WTC11 (cell line): ENCODE results near the gene RLN3. TPM values are rescaled to one million over a fixed set of nuclear protein-coding genes. Genes with fewer than 3 reads are reported as not detected.

Experiments used
- ATAC-seq: fragments of 200-7000 bp; cut with Tn5 transposase; 2 replicates; pipeline ENCODE4 v1.10.0; 2021; ENCODE audit warnings: mild to moderate bottlenecking, moderate library complexity
- CTCF ChIA-PET: fragments of 300-600 bp; sonication (Branson Sonifier 250); formaldehyde crosslinking; loops from one replicate; lab custom pipeline; 2021; ENCODE audit warnings: antibody characterized with exemption; lab: Charles Lee
- POLR2A ChIA-PET: fragments of 350-600 bp; sonication (Branson Sonifier 250); formaldehyde crosslinking; loops from one replicate; lab custom pipeline; 2021; ENCODE audit warnings: antibody characterized with exemption; lab: Charles Lee
- DNase-seq: peaks from one replicate; pipeline ENCODE4 v3.0.0; 2021; ENCODE audit warnings: low spot score
- H3K27ac Mint-ChIP-seq: 2 replicates; pipeline ENCODE4 v1.8.0; 2021; ENCODE audit warnings: mixed read lengths
- H3K27me3 Mint-ChIP-seq: 2 replicates; pipeline ENCODE4 v1.8.0; 2021; ENCODE audit warnings: low read depth, mild to moderate bottlenecking, moderate library complexity, mixed read lengths
- H3K36me3 Mint-ChIP-seq: 2 replicates; pipeline ENCODE4 v1.8.0; 2021; ENCODE audit warnings: mixed read lengths
- H3K4me1 Mint-ChIP-seq: 2 replicates; pipeline ENCODE4 v1.8.0; 2022; ENCODE audit warnings: mixed read lengths
- H3K4me3 Mint-ChIP-seq: 2 replicates; pipeline ENCODE4 v1.8.0; 2021; ENCODE audit warnings: mild to moderate bottlenecking, moderate library complexity, mixed read lengths
- H3K9me3 Mint-ChIP-seq: 2 replicates; pipeline ENCODE4 v1.8.0; 2021; ENCODE audit warnings: mixed read lengths
- AR ChIP-seq: fragments of 250-450 bp; sonication (Bioruptor Pico); IDR thresholded peaks from 2 replicates; pipeline ENCODE4 v1.9.0; 2021; ENCODE audit warnings: mild to moderate bottlenecking
- CREM ChIP-seq: sonication (generic); formaldehyde crosslinking; IDR thresholded peaks from 2 replicates; pipeline ENCODE4 v1.8.1; 2022; ENCODE audit warnings: mild to moderate bottlenecking, missing genetic modification reagents, moderate library complexity
- FOXP4 ChIP-seq: sonication (generic); formaldehyde crosslinking; IDR thresholded peaks from 2 replicates; pipeline ENCODE4 v1.8.0; 2022; ENCODE audit warnings: mild to moderate bottlenecking, missing genetic modification reagents
- GTF2I ChIP-seq: fragments of 250-450 bp; sonication (Bioruptor Pico); conservative IDR thresholded peaks from 2 replicates; pipeline ENCODE4 v1.4.0; 2021; ENCODE audit warnings: mild to moderate bottlenecking
- HMGXB4 ChIP-seq: sonication (generic); formaldehyde crosslinking; IDR thresholded peaks from 2 replicates; pipeline ENCODE4 v1.8.1; 2023; ENCODE audit warnings: mild to moderate bottlenecking, moderate library complexity, missing genetic modification reagents
- SMAD3 ChIP-seq: sonication (generic); formaldehyde crosslinking; IDR thresholded peaks from 2 replicates; pipeline ENCODE4 v1.8.0; 2022; ENCODE audit warnings: missing genetic modification reagents, mild to moderate bottlenecking, borderline replicate concordance
- SP1 ChIP-seq: sonication (generic); formaldehyde crosslinking; conservative IDR thresholded peaks from 2 replicates; pipeline ENCODE4 v1.8.1; 2022; ENCODE audit warnings: missing genetic modification reagents
- ZNF121 ChIP-seq: sonication (generic); formaldehyde crosslinking; IDR thresholded peaks from 2 replicates; pipeline ENCODE4 v1.8.0; 2023; ENCODE audit warnings: missing genetic modification reagents
- total RNA-seq: library from RNA; stranded (reverse); gene quantifications from 3 replicates; pipeline ENCODE4 v1.2.3, GENCODE V29; 2021
- TF ChIP-seq, protein P1 (sequence below): sonication (generic); formaldehyde crosslinking; IDR thresholded peaks from 2 replicates; pipeline ENCODE4 v1.8.1; 2022; ENCODE audit warnings: low read depth, missing genetic modification reagents, borderline replicate concordance
- TF ChIP-seq, protein P2 (sequence below): sonication (generic); formaldehyde crosslinking; IDR thresholded peaks from 2 replicates; pipeline ENCODE4 v1.8.0; 2023; ENCODE audit warnings: missing genetic modification reagents, mild to moderate bottlenecking, borderline replicate concordance
- TF ChIP-seq, protein P3 (sequence below): sonication (generic); formaldehyde crosslinking; IDR thresholded peaks from 2 replicates; pipeline ENCODE4 v1.8.0; 2023; ENCODE audit warnings: missing genetic modification reagents
- TF ChIP-seq, protein P4 (sequence below): fragments of 250-450 bp; sonication (Bioruptor Pico); IDR thresholded peaks from 2 replicates; pipeline ENCODE4 v1.8.0; 2021; ENCODE audit warnings: mild to moderate bottlenecking

The RLN3 gene
- total RNA-seq, 1 experiment from 2014 or later: not detected

DNA sequence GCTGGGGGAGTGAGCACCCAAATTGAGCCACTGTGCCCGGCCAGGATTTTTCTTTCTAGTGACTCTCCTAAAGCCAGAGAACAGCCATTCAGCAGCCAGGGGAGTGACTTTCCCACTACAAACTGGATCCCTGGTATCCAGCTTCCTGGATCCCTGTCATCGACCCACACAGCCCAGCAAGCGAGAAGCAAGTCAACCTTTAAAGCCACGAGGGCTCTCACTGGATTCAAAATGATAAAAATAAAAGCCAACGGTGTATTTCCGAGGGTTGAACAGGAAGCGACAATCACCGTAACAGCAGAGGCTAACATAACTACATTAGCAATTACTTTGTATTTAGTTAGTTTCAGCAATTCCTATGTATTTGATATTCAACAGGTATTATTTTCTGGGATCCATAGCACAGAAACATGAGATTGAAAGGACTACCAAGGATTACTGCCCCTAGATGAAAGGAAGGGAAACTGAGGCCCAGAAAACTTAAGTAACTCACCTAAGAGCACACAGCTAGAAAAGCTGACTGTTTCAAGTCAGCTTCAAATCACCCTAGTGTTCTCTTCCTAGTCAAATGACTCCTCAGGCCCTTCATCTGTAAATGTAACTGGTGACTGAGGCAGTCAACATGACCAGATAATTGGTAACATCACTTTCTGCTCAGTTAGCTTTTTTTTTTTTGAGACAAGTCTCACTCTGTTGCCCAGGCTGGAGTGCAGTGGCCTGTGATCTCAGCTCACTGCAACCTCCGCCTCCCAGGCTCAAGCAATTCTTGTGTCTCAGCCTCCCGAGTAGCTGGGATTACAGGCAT, 24.5 kb upstream of the RLN3 start (continued):
- TF ChIP-seq, protein P1, sequence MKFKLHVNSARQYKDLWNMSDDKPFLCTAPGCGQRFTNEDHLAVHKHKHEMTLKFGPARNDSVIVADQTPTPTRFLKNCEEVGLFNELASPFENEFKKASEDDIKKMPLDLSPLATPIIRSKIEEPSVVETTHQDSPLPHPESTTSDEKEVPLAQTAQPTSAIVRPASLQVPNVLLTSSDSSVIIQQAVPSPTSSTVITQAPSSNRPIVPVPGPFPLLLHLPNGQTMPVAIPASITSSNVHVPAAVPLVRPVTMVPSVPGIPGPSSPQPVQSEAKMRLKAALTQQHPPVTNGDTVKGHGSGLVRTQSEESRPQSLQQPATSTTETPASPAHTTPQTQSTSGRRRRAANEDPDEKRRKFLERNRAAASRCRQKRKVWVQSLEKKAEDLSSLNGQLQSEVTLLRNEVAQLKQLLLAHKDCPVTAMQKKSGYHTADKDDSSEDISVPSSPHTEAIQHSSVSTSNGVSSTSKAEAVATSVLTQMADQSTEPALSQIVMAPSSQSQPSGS (CRISPR knock-in tag): no peak
- TF ChIP-seq SMAD3 (CRISPR knock-in tag) (no peak), SP1 (CRISPR knock-in tag) (no peak)
- TF ChIP-seq, all 79 proteins: peak for 0

- ATAC-seq (no peak), DNase-seq (no peak)
- peak overlapping the region; percentile 63 for H3K4me3 Mint-ChIP-seq
- TF ChIP-seq CREM (CRISPR knock-in tag) (no peak), AR (CRISPR knock-in tag) (no peak)
- TF ChIP-seq, protein P2, sequence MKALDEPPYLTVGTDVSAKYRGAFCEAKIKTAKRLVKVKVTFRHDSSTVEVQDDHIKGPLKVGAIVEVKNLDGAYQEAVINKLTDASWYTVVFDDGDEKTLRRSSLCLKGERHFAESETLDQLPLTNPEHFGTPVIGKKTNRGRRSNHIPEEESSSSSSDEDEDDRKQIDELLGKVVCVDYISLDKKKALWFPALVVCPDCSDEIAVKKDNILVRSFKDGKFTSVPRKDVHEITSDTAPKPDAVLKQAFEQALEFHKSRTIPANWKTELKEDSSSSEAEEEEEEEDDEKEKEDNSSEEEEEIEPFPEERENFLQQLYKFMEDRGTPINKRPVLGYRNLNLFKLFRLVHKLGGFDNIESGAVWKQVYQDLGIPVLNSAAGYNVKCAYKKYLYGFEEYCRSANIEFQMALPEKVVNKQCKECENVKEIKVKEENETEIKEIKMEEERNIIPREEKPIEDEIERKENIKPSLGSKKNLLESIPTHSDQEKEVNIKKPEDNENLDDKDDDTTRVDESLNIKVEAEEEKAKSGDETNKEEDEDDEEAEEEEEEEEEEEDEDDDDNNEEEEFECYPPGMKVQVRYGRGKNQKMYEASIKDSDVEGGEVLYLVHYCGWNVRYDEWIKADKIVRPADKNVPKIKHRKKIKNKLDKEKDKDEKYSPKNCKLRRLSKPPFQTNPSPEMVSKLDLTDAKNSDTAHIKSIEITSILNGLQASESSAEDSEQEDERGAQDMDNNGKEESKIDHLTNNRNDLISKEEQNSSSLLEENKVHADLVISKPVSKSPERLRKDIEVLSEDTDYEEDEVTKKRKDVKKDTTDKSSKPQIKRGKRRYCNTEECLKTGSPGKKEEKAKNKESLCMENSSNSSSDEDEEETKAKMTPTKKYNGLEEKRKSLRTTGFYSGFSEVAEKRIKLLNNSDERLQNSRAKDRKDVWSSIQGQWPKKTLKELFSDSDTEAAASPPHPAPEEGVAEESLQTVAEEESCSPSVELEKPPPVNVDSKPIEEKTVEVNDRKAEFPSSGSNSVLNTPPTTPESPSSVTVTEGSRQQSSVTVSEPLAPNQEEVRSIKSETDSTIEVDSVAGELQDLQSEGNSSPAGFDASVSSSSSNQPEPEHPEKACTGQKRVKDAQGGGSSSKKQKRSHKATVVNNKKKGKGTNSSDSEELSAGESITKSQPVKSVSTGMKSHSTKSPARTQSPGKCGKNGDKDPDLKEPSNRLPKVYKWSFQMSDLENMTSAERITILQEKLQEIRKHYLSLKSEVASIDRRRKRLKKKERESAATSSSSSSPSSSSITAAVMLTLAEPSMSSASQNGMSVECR (CRISPR knock-in tag): no peak
- ChIA-PET CTCF (interaction anchor here (1.0 to 2.5 kb wide), 7 partner anchors 16 to 67 kb away, joined by 3 to 10 read pairs (median 5); partner anchors contain the start of genes IL27RA and MISP3), POLR2A (interaction anchor here (0.5 to 1.2 kb wide), 4 partner anchors 9 to 1351 kb away, joined by 3 to 5 read pairs (median 4); no protein-coding TSS in a partner anchor)
- H3K9me3 Mint-ChIP-seq: 0 out of 2 replicates have a peak, but pooled peaks cover 2% of the 10 kb centered on the region
- peaks cover 19% of the 10 kb centered on the region for H3K4me1 Mint-ChIP-seq
- H3K27me3 Mint-ChIP-seq: peaks cover 4% of the 10 kb centered on the region
- H3K36me3 Mint-ChIP-seq: peaks cover 11% of the 10 kb centered on the region
- H3K27ac Mint-ChIP-seq: peak overlapping the region; percentile 97
These were observed 23.2 kb upstream of the RLN3 start for GRCh38 chr19:14004619-14005348.

DNA sequence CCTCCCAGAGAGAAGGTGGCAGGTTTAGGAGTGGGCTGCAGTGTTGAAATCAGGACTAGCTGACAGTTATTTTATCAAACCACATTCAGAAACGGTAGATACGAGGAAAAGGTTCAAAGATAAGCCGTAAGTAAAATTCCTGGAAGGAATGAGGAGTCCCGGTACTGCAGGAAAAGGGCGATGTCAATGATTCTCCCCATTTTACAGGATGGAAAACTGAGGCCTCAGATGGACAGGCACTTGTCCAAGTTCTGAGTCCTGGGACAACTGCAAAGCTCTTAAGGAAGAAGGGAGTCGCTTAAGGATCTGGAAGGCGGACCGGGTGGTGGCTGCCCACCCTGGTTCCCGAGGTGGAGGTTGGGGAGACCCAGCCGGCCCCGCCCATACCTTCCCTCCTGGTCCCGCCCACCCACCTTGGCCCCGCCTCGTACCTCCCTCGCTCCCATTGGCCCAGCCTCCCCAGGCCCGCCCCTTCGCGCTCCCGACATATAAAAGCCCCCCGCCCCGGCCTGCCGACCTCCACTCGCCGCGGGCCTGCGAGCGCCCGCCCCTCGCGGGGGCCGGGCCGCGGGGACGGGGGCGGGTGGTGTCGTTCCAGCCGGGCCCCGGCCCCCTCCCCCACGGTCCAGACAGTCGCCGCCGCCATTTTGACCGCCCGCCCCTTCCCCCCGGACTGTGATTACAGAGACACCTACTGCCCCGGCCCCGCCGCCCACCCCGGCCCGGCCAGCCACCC, 22.4 kb upstream of the RLN3 start:
- peak overlapping the region; percentile 92 for H3K4me3 Mint-ChIP-seq
- H3K27ac Mint-ChIP-seq: peak overlapping the region; percentile 97
- peaks cover 4% of the 10 kb centered on the region for H3K36me3 Mint-ChIP-seq
- peaks cover 19% of the 10 kb centered on the region for H3K4me1 Mint-ChIP-seq
- no peaks in the 10 kb centered on the region for H3K9me3 Mint-ChIP-seq
- POLR2A ChIA-PET: interaction anchor here (1.1 to 1.8 kb wide), 5 partner anchors 10 to 52 kb away, joined by 3 to 11 read pairs (median 5); partner anchors contain the start of gene IL27RA
- peak; percentile 62 for ATAC-seq
- H3K27me3 Mint-ChIP-seq: peaks cover 4% of the 10 kb centered on the region
- CTCF ChIA-PET: interaction anchor here (1.0 to 3.0 kb wide), 12 partner anchors 16 to 131 kb away, joined by 3 to 19 read pairs (median 6); partner anchors contain the start of genes ASF1B, IL27RA and MISP3
- DNase-seq: peak; percentile 95
- no peak for TF ChIP-seq ZNF121 (CRISPR knock-in tag)
- peak; percentile 96 for TF ChIP-seq GTF2I (CRISPR knock-in tag)
- TF ChIP-seq, protein P3, sequence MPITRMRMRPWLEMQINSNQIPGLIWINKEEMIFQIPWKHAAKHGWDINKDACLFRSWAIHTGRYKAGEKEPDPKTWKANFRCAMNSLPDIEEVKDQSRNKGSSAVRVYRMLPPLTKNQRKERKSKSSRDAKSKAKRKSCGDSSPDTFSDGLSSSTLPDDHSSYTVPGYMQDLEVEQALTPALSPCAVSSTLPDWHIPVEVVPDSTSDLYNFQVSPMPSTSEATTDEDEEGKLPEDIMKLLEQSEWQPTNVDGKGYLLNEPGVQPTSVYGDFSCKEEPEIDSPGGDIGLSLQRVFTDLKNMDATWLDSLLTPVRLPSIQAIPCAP (CRISPR knock-in tag): no peak
- no peak for TF ChIP-seq HMGXB4 (CRISPR knock-in tag)
- TF ChIP-seq, protein P4, sequence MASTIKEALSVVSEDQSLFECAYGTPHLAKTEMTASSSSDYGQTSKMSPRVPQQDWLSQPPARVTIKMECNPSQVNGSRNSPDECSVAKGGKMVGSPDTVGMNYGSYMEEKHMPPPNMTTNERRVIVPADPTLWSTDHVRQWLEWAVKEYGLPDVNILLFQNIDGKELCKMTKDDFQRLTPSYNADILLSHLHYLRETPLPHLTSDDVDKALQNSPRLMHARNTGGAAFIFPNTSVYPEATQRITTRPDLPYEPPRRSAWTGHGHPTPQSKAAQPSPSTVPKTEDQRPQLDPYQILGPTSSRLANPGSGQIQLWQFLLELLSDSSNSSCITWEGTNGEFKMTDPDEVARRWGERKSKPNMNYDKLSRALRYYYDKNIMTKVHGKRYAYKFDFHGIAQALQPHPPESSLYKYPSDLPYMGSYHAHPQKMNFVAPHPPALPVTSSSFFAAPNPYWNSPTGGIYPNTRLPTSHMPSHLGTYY (CRISPR knock-in tag): no peak
- peak; percentile 56; the same call in 1 of the 2 replicates for TF ChIP-seq SP1 (CRISPR knock-in tag)
- no peak for TF ChIP-seq FOXP4 (CRISPR knock-in tag)
